ENCODE data around the gene ATP13A1. TPM values are rescaled to one million over a fixed set of nuclear protein-coding genes. Genes with fewer than 3 reads are reported as not detected.
A peak's percentile ranks its signal among the peaks of the same experiment; 100 is the strongest.

Gene ATP13A1
- total and polyA plus RNA-seq, 2 donors = 15.1 to 59.1 TPM

GRCh38 chr19:19630426-19630825, 33.0 kb downstream of the ATP13A1 start:
- H3K4me1 ChIP-seq (ENCODE audit: control insufficient read depth in 2 of 2, insufficient read depth in 2 of 2, low read length in 2 of 2) = peaks cover 12 to 21% of the 10 kb centered on the region in 2 donors
- WGBS = 100% methylated on average over 2 of the region's 2 CpGs
- no peaks in the 10 kb centered on the region for H3K9me3 ChIP-seq (ENCODE audit: control insufficient read depth in 2 of 2, insufficient read depth in 1 of 2, low read length in 1 of 2)
- DNase-seq (ENCODE audit: low read depth in 6 of 9, low spot score in 9 of 9) = no peak
- no peak overlapping the region for H3K4me3 ChIP-seq (ENCODE audit: low read length in 2 of 2)
- H3K27me3 ChIP-seq (ENCODE audit: control insufficient read depth in 2 of 2, insufficient read depth in 1 of 2, low read length in 1 of 2) = no peaks in the 10 kb centered on the region
- peaks cover 48 to 49% of the 10 kb centered on the region in 2 donors for H3K36me3 ChIP-seq (ENCODE audit: control insufficient read depth in 2 of 2, insufficient read depth in 2 of 2, low read length in 1 of 2)
- no peak overlapping the region for H3K27ac ChIP-seq (ENCODE audit: low read depth in 1 of 2, low read length in 1 of 2)

DNA sequence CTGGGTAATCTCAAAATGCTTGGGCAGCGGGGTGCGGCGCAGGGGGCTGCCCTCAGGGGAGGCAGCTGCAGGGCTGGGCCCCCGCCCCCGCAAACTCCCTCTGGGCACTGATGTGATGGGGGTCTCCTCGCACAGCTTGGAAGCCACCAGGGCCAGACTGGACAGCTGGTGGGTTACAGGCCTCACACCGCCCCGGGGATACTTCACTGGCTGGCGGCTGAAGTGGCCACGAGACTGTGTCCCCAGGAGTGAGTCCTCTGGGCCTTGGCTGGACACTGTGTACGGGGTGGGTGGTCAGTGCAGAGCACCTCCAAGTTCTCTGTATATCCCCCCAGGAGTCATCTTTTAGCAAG, 33.4 kb downstream of the ATP13A1 start:
- peaks cover 45% of the 10 kb centered on the region in 2 donors for H3K36me3 ChIP-seq (ENCODE audit: control insufficient read depth in 2 of 2, insufficient read depth in 2 of 2, low read length in 1 of 2)
- no peak overlapping the region for H3K4me3 ChIP-seq (ENCODE audit: low read length in 2 of 2)
- no peaks in the 10 kb centered on the region for H3K27me3 ChIP-seq (ENCODE audit: control insufficient read depth in 2 of 2, insufficient read depth in 1 of 2, low read length in 1 of 2)
- no peak for DNase-seq (ENCODE audit: low read depth in 6 of 9, low spot score in 9 of 9)
- H3K9me3 ChIP-seq (ENCODE audit: control insufficient read depth in 2 of 2, insufficient read depth in 1 of 2, low read length in 1 of 2) = no peaks in the 10 kb centered on the region
- H3K4me1 ChIP-seq (ENCODE audit: control insufficient read depth in 2 of 2, insufficient read depth in 2 of 2, low read length in 2 of 2) = peaks cover 12 to 21% of the 10 kb centered on the region in 2 donors
- no peak overlapping the region for H3K27ac ChIP-seq (ENCODE audit: low read depth in 1 of 2, low read length in 1 of 2)
- WGBS = 99% methylated on average over 11 of the region's 11 CpGs

DNA sequence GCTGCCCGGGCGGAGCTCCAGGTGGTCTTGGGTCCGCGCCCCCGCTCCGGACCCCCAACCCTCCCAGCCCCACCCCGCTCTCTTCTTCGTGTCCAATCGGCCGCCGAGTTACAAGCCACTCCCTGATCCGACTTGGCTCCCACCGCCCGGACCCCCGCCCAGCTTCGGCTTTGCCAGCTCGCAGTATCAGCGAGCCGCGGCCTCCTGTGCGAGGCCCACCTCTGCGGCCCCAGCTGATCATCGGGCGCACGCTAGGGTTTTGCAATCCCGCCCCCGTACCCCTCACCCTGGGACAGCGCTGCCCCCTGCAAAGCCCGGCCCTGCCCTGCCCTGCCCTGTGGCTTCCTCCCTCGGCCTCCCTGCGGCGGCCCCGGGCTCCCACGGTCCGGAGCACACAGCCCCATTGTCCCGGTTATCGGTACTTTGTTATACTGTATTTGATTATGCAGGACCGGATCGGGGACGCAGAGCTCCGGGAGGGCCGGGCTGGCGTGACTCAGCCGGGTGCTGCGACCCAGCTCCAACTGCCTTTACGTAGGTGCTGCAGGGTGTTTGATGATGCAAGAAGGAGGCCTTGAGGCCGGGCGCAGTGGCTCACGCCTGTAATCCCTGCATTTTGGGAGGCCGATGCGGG, 34.9 kb downstream of the ATP13A1 start:
- peak in 2 of 9 donors; percentile 21 to 44 for DNase-seq (ENCODE audit: low read depth in 6 of 9, low spot score in 9 of 9)
- 18% methylated on average over 51 of the region's 51 CpGs for WGBS
- no peaks in the 10 kb centered on the region for H3K9me3 ChIP-seq (ENCODE audit: control insufficient read depth in 2 of 2, insufficient read depth in 1 of 2, low read length in 1 of 2)
- peak overlapping the region; percentile 59 to 84 for H3K4me3 ChIP-seq (ENCODE audit: low read length in 2 of 2)
- no peaks in the 10 kb centered on the region for H3K27me3 ChIP-seq (ENCODE audit: control insufficient read depth in 2 of 2, insufficient read depth in 1 of 2, low read length in 1 of 2)
- H3K27ac ChIP-seq (ENCODE audit: low read depth in 1 of 2, low read length in 1 of 2) = peak overlapping the region; percentile 79 to 82
- peaks cover 35 to 40% of the 10 kb centered on the region in 2 donors for H3K36me3 ChIP-seq (ENCODE audit: control insufficient read depth in 2 of 2, insufficient read depth in 2 of 2, low read length in 1 of 2)
- peaks cover 12 to 21% of the 10 kb centered on the region in 2 donors for H3K4me1 ChIP-seq (ENCODE audit: control insufficient read depth in 2 of 2, insufficient read depth in 2 of 2, low read length in 2 of 2)

DNA sequence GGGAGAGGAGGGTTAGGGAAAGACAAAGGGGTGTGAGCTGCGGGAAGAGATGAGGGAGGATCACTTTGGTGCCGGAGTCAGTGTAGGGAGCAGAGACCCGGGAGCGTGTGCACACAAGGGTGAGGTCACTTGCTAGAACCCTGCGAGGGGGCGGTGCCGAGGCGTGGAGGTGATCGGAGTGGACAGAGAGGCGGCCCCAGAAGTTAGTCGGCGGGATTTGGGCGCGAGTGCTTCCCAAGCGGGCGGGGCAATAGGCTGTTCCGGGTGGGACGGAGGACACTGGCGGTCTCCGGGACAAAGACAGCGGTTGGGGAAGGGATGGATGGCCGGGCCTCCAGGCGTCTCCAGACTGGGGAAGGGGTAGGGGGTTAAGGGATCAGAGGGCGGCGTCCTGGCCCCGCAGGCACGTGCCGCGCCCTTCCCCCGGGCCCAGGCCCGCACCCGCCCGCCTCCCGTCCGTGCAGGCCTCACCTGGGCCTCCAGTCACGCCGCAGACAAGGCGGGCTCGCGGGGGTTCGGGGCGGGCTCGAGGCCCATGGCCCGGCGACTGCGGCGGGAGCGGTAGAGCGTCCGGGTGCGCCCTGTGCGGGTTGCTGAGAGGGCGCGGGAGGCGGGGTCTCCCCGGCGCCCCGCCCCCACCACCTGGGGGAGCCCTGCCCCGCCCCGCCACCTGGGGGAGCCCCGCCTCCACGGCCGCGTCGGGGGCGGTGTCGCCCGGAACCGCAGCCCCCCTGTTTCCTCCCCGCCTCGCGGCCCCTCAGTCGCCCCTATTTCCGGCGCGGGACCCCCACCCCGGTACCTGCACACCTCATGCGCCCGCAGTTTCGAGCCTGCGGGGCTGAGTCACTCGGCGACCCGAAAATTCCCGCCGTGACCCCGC, 35.6 kb downstream of the ATP13A1 start, which contains the start of gene LPAR2:
LPAR2 (minus strand) TSS at position 600 of the 880 bp plus-strand sequence. CDS start 945 bp downstream, outside the sequence.
- Histone ChIP-seq H3K27me3 (ENCODE audit: control insufficient read depth in 2 of 2, insufficient read depth in 1 of 2, low read length in 1 of 2) (no peaks in the 10 kb centered on the region), H3K4me3 (ENCODE audit: low read length in 2 of 2) (peak within 1 kb of the TSS; percentile 66 to 84), H3K9me3 (ENCODE audit: control insufficient read depth in 2 of 2, insufficient read depth in 1 of 2, low read length in 1 of 2) (no peaks in the 10 kb centered on the region), H3K4me1 (ENCODE audit: control insufficient read depth in 2 of 2, insufficient read depth in 2 of 2, low read length in 2 of 2) (peaks cover 12 to 21% of the 10 kb centered on the region in 2 donors), H3K36me3 (ENCODE audit: control insufficient read depth in 2 of 2, insufficient read depth in 2 of 2, low read length in 1 of 2) (peaks cover 29 to 32% of the 10 kb centered on the region in 2 donors), H3K27ac (ENCODE audit: low read depth in 1 of 2, low read length in 1 of 2) (peak within 1 kb of the TSS; percentile 79 to 84)
- 2% methylated on average over 87 of the region's 87 CpGs for WGBS
- DNase-seq (ENCODE audit: low read depth in 6 of 9, low spot score in 9 of 9) = peak in 8 of 9 donors; percentile 48 to 88 (median 76)

- H3K36me3 ChIP-seq (ENCODE audit: control insufficient read depth in 2 of 2, insufficient read depth in 2 of 2, low read length in 1 of 2) = peaks cover 21 to 31% of the 10 kb centered on the region in 2 donors
- peaks cover 12 to 21% of the 10 kb centered on the region in 2 donors for H3K4me1 ChIP-seq (ENCODE audit: control insufficient read depth in 2 of 2, insufficient read depth in 2 of 2, low read length in 2 of 2)
- H3K9me3 ChIP-seq (ENCODE audit: control insufficient read depth in 2 of 2, insufficient read depth in 1 of 2, low read length in 1 of 2) = no peaks in the 10 kb centered on the region
- WGBS = 97% methylated on average over 48 of the region's 48 CpGs
- DNase-seq (ENCODE audit: low read depth in 6 of 9, low spot score in 9 of 9) = no peak
- no peaks in the 10 kb centered on the region for H3K27me3 ChIP-seq (ENCODE audit: control insufficient read depth in 2 of 2, insufficient read depth in 1 of 2, low read length in 1 of 2)
- H3K4me3 ChIP-seq (ENCODE audit: low read length in 2 of 2) = peak overlapping the region; percentile 66 to 84
- H3K27ac ChIP-seq (ENCODE audit: low read depth in 1 of 2, low read length in 1 of 2) = no peak overlapping the region
Observed at GRCh38 chr19:19626516-19627472, 36.7 kb downstream of the ATP13A1 start.

DNA sequence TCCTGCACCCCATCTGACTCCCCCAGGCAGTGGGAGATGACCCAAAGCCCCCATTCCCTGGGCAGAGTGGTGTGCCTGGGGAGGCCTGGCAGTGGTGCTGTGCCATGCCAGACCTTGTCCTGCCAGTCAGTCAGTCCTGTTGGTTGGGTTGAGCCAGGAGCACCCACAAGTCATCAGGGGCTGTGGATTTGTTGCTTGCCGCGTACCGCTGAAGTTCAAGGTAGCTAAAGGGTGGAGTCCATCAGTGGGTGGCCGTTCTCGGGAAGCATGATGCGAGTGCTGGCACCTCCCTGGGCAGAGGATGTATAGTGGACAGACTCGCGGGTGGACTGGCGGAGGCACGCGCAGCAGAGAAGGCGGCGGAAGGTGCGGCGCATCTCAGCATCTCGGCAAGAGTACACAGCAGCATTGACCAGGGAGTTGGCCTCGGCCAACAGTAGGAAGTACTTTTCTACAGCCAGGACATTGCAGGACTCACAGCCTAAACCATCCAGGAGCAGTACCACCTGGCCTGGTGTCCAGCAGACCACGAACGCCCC, 39.4 kb downstream of the ATP13A1 start:
- WGBS = 98% methylated on average over 19 of the region's 19 CpGs

GRCh38 chr19:19623383-19623782, 40.1 kb downstream of the ATP13A1 start:
- H3K4me1 ChIP-seq (ENCODE audit: control insufficient read depth in 2 of 2, insufficient read depth in 2 of 2, low read length in 2 of 2) = peaks cover 13 to 25% of the 10 kb centered on the region in 2 donors
- no peak for DNase-seq (ENCODE audit: low read depth in 6 of 9, low spot score in 9 of 9)
- H3K27ac ChIP-seq (ENCODE audit: low read depth in 1 of 2, low read length in 1 of 2) = no peak overlapping the region
- H3K27me3 ChIP-seq (ENCODE audit: control insufficient read depth in 2 of 2, insufficient read depth in 1 of 2, low read length in 1 of 2) = no peaks in the 10 kb centered on the region
- H3K4me3 ChIP-seq (ENCODE audit: low read length in 2 of 2) = no peak overlapping the region
- 97% methylated on average over 5 of the region's 5 CpGs for WGBS
- peaks cover 6 to 15% of the 10 kb centered on the region in 2 donors for H3K36me3 ChIP-seq (ENCODE audit: control insufficient read depth in 2 of 2, insufficient read depth in 2 of 2, low read length in 1 of 2)
- H3K9me3 ChIP-seq (ENCODE audit: control insufficient read depth in 2 of 2, insufficient read depth in 1 of 2, low read length in 1 of 2) = no peaks in the 10 kb centered on the region

More for the DNA sequence above, 39.4 kb downstream of the ATP13A1 start:
- Histone ChIP-seq H3K27ac (ENCODE audit: low read depth in 1 of 2, low read length in 1 of 2) (no peak overlapping the region), H3K9me3 (ENCODE audit: control insufficient read depth in 2 of 2, insufficient read depth in 1 of 2, low read length in 1 of 2) (no peaks in the 10 kb centered on the region), H3K4me1 (ENCODE audit: control insufficient read depth in 2 of 2, insufficient read depth in 2 of 2, low read length in 2 of 2) (peaks cover 16 to 26% of the 10 kb centered on the region in 2 donors), H3K27me3 (ENCODE audit: control insufficient read depth in 2 of 2, insufficient read depth in 1 of 2, low read length in 1 of 2) (no peaks in the 10 kb centered on the region), H3K4me3 (ENCODE audit: low read length in 2 of 2) (no peak overlapping the region), H3K36me3 (ENCODE audit: control insufficient read depth in 2 of 2, insufficient read depth in 2 of 2, low read length in 1 of 2) (peaks cover 6 to 15% of the 10 kb centered on the region in 2 donors)
- DNase-seq (ENCODE audit: low read depth in 6 of 9, low spot score in 9 of 9) = no peak

DNA sequence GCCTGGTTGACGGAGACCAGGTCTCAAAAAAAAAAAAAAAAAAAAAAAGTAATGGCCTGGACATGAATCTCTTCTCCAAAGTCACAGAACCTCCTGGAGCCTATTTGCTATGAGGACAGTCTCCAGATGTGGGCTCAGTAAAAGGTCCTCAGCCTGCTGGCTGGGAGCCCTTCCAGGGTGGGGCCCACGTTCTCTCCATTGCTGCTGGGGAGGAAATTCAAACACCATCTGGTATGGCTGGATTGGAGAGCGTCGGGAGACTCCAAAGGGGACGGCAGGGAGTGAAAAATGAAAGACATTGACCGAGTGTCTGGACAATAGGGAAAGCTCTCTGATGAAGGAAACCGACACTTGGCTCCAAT, 43.6 kb downstream of the ATP13A1 start:
- Histone ChIP-seq H3K27ac (ENCODE audit: low read depth in 1 of 2, low read length in 1 of 2) (no peak overlapping the region), H3K4me1 (ENCODE audit: control insufficient read depth in 2 of 2, insufficient read depth in 2 of 2, low read length in 2 of 2) (peaks cover 17 to 22% of the 10 kb centered on the region in 2 donors), H3K36me3 (ENCODE audit: control insufficient read depth in 2 of 2, insufficient read depth in 2 of 2, low read length in 1 of 2) (peaks cover 6 to 12% of the 10 kb centered on the region in 2 donors), H3K9me3 (ENCODE audit: control insufficient read depth in 2 of 2, insufficient read depth in 1 of 2, low read length in 1 of 2) (no peaks in the 10 kb centered on the region), H3K27me3 (ENCODE audit: control insufficient read depth in 2 of 2, insufficient read depth in 1 of 2, low read length in 1 of 2) (no peaks in the 10 kb centered on the region), H3K4me3 (ENCODE audit: low read length in 2 of 2) (no peak overlapping the region)
- DNase-seq (ENCODE audit: low read depth in 6 of 9, low spot score in 9 of 9) = no peak
- WGBS = 97% methylated on average over 7 of the region's 7 CpGs

Measured in thymus (tissue), 11 donors.